Naive thymus-derived CD8-positive, alpha-beta T cell (primary cell): ENCODE results near the gene MASTL. TPM values are rescaled to one million over a fixed set of nuclear protein-coding genes. Genes with fewer than 3 reads are reported as not detected.
A peak's percentile ranks its signal among the peaks of the same experiment; 100 is the strongest.

Experiments used
- ATAC-seq, 2 donors: fragments of 150-1000 bp; cut with Tn5 transposase in 1 of 2; sonication (Bioruptor Pico), chemical (Tn5 transposase) in 1 of 2; 1 replicate in 1 of 2; 2 replicates in 1 of 2; pipeline ENCODE4 v1.10.0; 2021; ENCODE audit warnings: mild to moderate bottlenecking in 2 of 2, moderate library complexity in 2 of 2
- POLR2A ChIA-PET: fragments of 350-600 bp; sonication (Branson Sonifier 250); formaldehyde crosslinking; loops from one replicate; lab custom pipeline; 2021; ENCODE audit warnings: antibody characterized with exemption; lab: Charles Lee
- DNase-seq, 10 donors: peaks; one replicate each; pipeline versions ENCODE4 v3.0.0 to v3.0.0-alpha.2; 2020 to 2022
- H3K27ac Mint-ChIP-seq, 10 donors: one replicate each; pipeline ENCODE4 v1.8.0; 2020 to 2022; ENCODE audit warnings: mild to moderate bottlenecking in 10 of 10, mixed read lengths in 10 of 10, moderate library complexity in 4 of 10, inconsistent platforms in 1 of 10
- H3K27me3 Mint-ChIP-seq, 5 donors: one replicate each; pipeline ENCODE4 v1.8.0; 2021 to 2022; ENCODE audit warnings: mixed read lengths in 5 of 5
- H3K36me3 Mint-ChIP-seq, 3 donors: one replicate each; pipeline ENCODE4 v1.8.0; 2020 to 2022; ENCODE audit warnings: mixed read lengths in 3 of 3, mild to moderate bottlenecking in 2 of 3, inconsistent platforms in 1 of 3
- H3K4me1 Mint-ChIP-seq, 4 donors: one replicate each; pipeline ENCODE4 v1.8.0; 2021 to 2022; ENCODE audit warnings: mixed read lengths in 4 of 4
- H3K4me3 Mint-ChIP-seq, 10 donors: one replicate each; pipeline ENCODE4 v1.8.0; 2020 to 2022; ENCODE audit warnings: mild to moderate bottlenecking in 10 of 10, mixed read lengths in 10 of 10, moderate library complexity in 6 of 10, inconsistent platforms in 1 of 10
- H3K9me3 Mint-ChIP-seq, 9 donors: one replicate each; pipeline ENCODE4 v1.8.0; 2020 to 2022; ENCODE audit warnings: mixed read lengths in 9 of 9, mild to moderate bottlenecking in 3 of 9, inconsistent platforms in 1 of 9, moderate library complexity in 1 of 9
- polyA plus RNA-seq, 3 donors: library from polyadenylated mRNA; unstranded; fragments of 300-500 nt; fragmentation: Illumina TruSeq; gene quantifications; one replicate each; pipeline ENCODE4 v1.2.3, GENCODE V29; 2021
- total RNA-seq, 8 experiments: library from RNA in 2 of 8; stranded (reverse) in 2 of 8; gene quantifications; one replicate each; pipeline ENCODE4 v1.2.3 and lab custom pipeline; 2021 to 2026

The MASTL gene
- total and polyA plus RNA-seq, 5 experiments from 2014 or later, result 1.3 to 8.6 (median 2.1) TPM

- Mint-ChIP-seq H3K36me3 (peaks cover 14 to 33% (median 15%) of the 10 kb centered on the region in 3 donors), H3K4me3 (peak overlapping the region; percentile 66 to 100 (median 96)), H3K27ac (peak overlapping the region; percentile 80 to 100 (median 92)), H3K9me3 (peaks cover 0 to 4% (median 0%) of the 10 kb centered on the region in 9 donors), H3K4me1 (peaks cover 24 to 41% (median 36%) of the 10 kb centered on the region in 4 donors), H3K27me3 (peaks cover 0 to 4% (median 0%) of the 10 kb centered on the region in 5 donors)
- no peak for ATAC-seq
- POLR2A ChIA-PET, result interaction anchor here (0.7 kb wide), 1 partner anchor 9 kb away, joined by 6 read pairs; no protein-coding TSS in a partner anchor
- no peak for DNase-seq
These were observed 2.0 kb downstream of the MASTL start for GRCh38 chr10:27157150-27157549.

GRCh38 chr10:27158421-27158820 is 3.3 kb downstream of the MASTL start:
- peak overlapping the region in 1 of 10 donors; percentile 31 for H3K4me3 Mint-ChIP-seq
- peaks cover 14 to 28% (median 24%) of the 10 kb centered on the region in 4 donors for H3K4me1 Mint-ChIP-seq
- H3K27ac Mint-ChIP-seq, result peak overlapping the region in 1 of 10 donors; percentile 34
- POLR2A ChIA-PET, result no interaction called here
- H3K9me3 Mint-ChIP-seq, result peaks cover 0 to 4% (median 0%) of the 10 kb centered on the region in 9 donors
- no peak for ATAC-seq
- H3K27me3 Mint-ChIP-seq, result peaks cover 0 to 4% (median 0%) of the 10 kb centered on the region in 5 donors
- no peak for DNase-seq
- peaks cover 15 to 43% (median 18%) of the 10 kb centered on the region in 3 donors for H3K36me3 Mint-ChIP-seq

GRCh38 chr10:27169849-27170248 is 14.7 kb downstream of the MASTL start:
- no peaks in the 10 kb centered on the region for H3K9me3 Mint-ChIP-seq
- H3K4me3 Mint-ChIP-seq, result no peak overlapping the region
- H3K27me3 Mint-ChIP-seq, result no peaks in the 10 kb centered on the region
- POLR2A ChIA-PET, result no interaction called here
- H3K27ac Mint-ChIP-seq, result no peak overlapping the region
- ATAC-seq (no peak), DNase-seq (no peak)
- H3K4me1 Mint-ChIP-seq, result no peaks in the 10 kb centered on the region
- H3K36me3 Mint-ChIP-seq, result peaks cover 0 to 62% (median 12%) of the 10 kb centered on the region in 3 donors

- DNase-seq (no peak), ATAC-seq (no peak)
- POLR2A ChIA-PET, result no interaction called here
- Mint-ChIP-seq H3K9me3 (no peaks in the 10 kb centered on the region), H3K27ac (no peak overlapping the region), H3K4me1 (no peaks in the 10 kb centered on the region), H3K36me3 (peaks cover 3 to 30% (median 9%) of the 10 kb centered on the region in 3 donors), H3K27me3 (no peaks in the 10 kb centered on the region), H3K4me3 (no peak overlapping the region)
These were observed 33.1 kb downstream of the MASTL start for GRCh38 chr10:27188259-27188658.

GRCh38 chr10:27188897-27189296 is 33.7 kb downstream of the MASTL start:
- Mint-ChIP-seq H3K27me3 (no peaks in the 10 kb centered on the region), H3K27ac (no peak overlapping the region), H3K4me3 (no peak overlapping the region), H3K9me3 (no peaks in the 10 kb centered on the region), H3K4me1 (no peaks in the 10 kb centered on the region), H3K36me3 (peaks cover 3 to 29% (median 9%) of the 10 kb centered on the region in 3 donors)
- DNase-seq, result no peak
- no peak for ATAC-seq
- POLR2A ChIA-PET, result no interaction called here

- POLR2A ChIA-PET, result no interaction called here
- H3K27me3 Mint-ChIP-seq, result no peaks in the 10 kb centered on the region
- no peak overlapping the region for H3K27ac Mint-ChIP-seq
- peaks cover 3 to 19% (median 8%) of the 10 kb centered on the region in 3 donors for H3K36me3 Mint-ChIP-seq
- ATAC-seq, result no peak
- DNase-seq, result no peak
- no peaks in the 10 kb centered on the region for H3K4me1 Mint-ChIP-seq
- no peak overlapping the region for H3K4me3 Mint-ChIP-seq
- H3K9me3 Mint-ChIP-seq, result no peaks in the 10 kb centered on the region
These were observed 35.4 kb downstream of the MASTL start for GRCh38 chr10:27190508-27190907.

GRCh38 chr10:27192284-27192683 is 37.1 kb downstream of the MASTL start:
- POLR2A ChIA-PET, result no interaction called here
- no peaks in the 10 kb centered on the region for H3K9me3 Mint-ChIP-seq
- peaks cover 0 to 12% (median 7%) of the 10 kb centered on the region in 3 donors for H3K36me3 Mint-ChIP-seq
- no peaks in the 10 kb centered on the region for H3K4me1 Mint-ChIP-seq
- H3K4me3 Mint-ChIP-seq, result no peak overlapping the region
- no peaks in the 10 kb centered on the region for H3K27me3 Mint-ChIP-seq
- DNase-seq (no peak), ATAC-seq (no peak)
- peak overlapping the region in 3 of 10 donors; percentile 12 to 45 (median 35) for H3K27ac Mint-ChIP-seq

- Mint-ChIP-seq H3K27ac (peak overlapping the region in 3 of 10 donors; percentile 1 to 66 (median 10)), H3K27me3 (no peaks in the 10 kb centered on the region), H3K4me3 (no peak overlapping the region), H3K4me1 (peaks cover 0 to 3% (median 0%) of the 10 kb centered on the region in 4 donors), H3K36me3 (peaks cover 0 to 49% (median 24%) of the 10 kb centered on the region in 3 donors), H3K9me3 (no peaks in the 10 kb centered on the region)
- POLR2A ChIA-PET, result no interaction called here
- no peak for ATAC-seq
- no peak for DNase-seq
These were observed 42.9 kb downstream of the MASTL start for GRCh38 chr10:27197980-27198620.

GRCh38 chr10:27203806-27204205 is 48.7 kb downstream of the MASTL start:
- Mint-ChIP-seq H3K36me3 (peaks cover 0 to 77% (median 25%) of the 10 kb centered on the region in 3 donors), H3K4me3 (no peak overlapping the region), H3K9me3 (no peaks in the 10 kb centered on the region), H3K27me3 (no peaks in the 10 kb centered on the region), H3K4me1 (peaks cover 0 to 3% (median 0%) of the 10 kb centered on the region in 4 donors), H3K27ac (peak overlapping the region in 1 of 10 donors; percentile 40)
- DNase-seq (no peak), ATAC-seq (no peak)
- POLR2A ChIA-PET, result no interaction called here

GRCh38 chr10:27207350-27207749 is 52.2 kb downstream of the MASTL start:
- POLR2A ChIA-PET, result no interaction called here
- Mint-ChIP-seq H3K27ac (no peak overlapping the region), H3K4me3 (no peak overlapping the region), H3K4me1 (peaks cover 0 to 2% (median under 1%) of the 10 kb centered on the region in 4 donors), H3K9me3 (no peaks in the 10 kb centered on the region), H3K36me3 (peaks cover 3 to 88% (median 32%) of the 10 kb centered on the region in 3 donors), H3K27me3 (no peaks in the 10 kb centered on the region)
- DNase-seq, result no peak
- no peak for ATAC-seq

- POLR2A ChIA-PET, result interaction anchor here (0.5 to 0.7 kb wide), 3 partner anchors 8 to 143 kb away, joined by 3 to 5 read pairs (median 3); no protein-coding TSS in a partner anchor
- H3K27ac Mint-ChIP-seq, result peak overlapping the region in 5 of 10 donors; percentile 13 to 89 (median 54)
- ATAC-seq (peak; percentile 53 to 73), DNase-seq (peak; percentile 14 to 70 (median 39))
- no peaks in the 10 kb centered on the region for H3K9me3 Mint-ChIP-seq
- peak overlapping the region in 1 of 10 donors; percentile 59 for H3K4me3 Mint-ChIP-seq
- H3K27me3 Mint-ChIP-seq, result no peaks in the 10 kb centered on the region
- H3K36me3 Mint-ChIP-seq, result peaks cover 0 to 62% (median 14%) of the 10 kb centered on the region in 3 donors
- peaks cover 7 to 19% (median 17%) of the 10 kb centered on the region in 4 donors for H3K4me1 Mint-ChIP-seq
These were observed 68.8 kb downstream of the MASTL start for GRCh38 chr10:27223964-27224363.

- H3K4me3 Mint-ChIP-seq, result peak overlapping the region in 2 of 10 donors; percentile 39 to 72
- DNase-seq (peak in 1 of 10 donors; percentile 63), ATAC-seq (no peak)
- peaks cover 7 to 19% (median 17%) of the 10 kb centered on the region in 4 donors for H3K4me1 Mint-ChIP-seq
- H3K27me3 Mint-ChIP-seq, result no peaks in the 10 kb centered on the region
- H3K9me3 Mint-ChIP-seq, result no peaks in the 10 kb centered on the region
- H3K36me3 Mint-ChIP-seq, result peaks cover 0 to 56% (median 7%) of the 10 kb centered on the region in 3 donors
- POLR2A ChIA-PET, result no interaction called here
- H3K27ac Mint-ChIP-seq, result peak overlapping the region in 5 of 10 donors; percentile 6 to 78 (median 44)
These were observed 69.9 kb downstream of the MASTL start for GRCh38 chr10:27225011-27225590.
